22Rv1 (cell line): ENCODE measurements around the gene ZNF484.

Source experiments
- CTCF ChIP-seq: fragments of 450-650 bp; IDR thresholded peaks from 2 replicates; pipeline ENCODE4 v1.5.1; 2017; ENCODE audit warnings: mild to moderate bottlenecking
- ZFX ChIP-seq: fragments of 450-650 bp; IDR thresholded peaks from 2 replicates; pipeline ENCODE4 v1.6.1; 2017; ENCODE audit warnings: antibody characterized with exemption, borderline replicate concordance

GRCh38 chr9:92870289-92870688, 7.5 kb downstream of the ZNF484 start:
- TF ChIP-seq CTCF, result no peak
- no peak for TF ChIP-seq ZFX
